Endothelial cell of umbilical vein (primary cell): ENCODE data around the gene TBX18. TPM values are rescaled to one million over a fixed set of nuclear protein-coding genes. Genes with fewer than 3 reads are reported as not detected.
A peak's percentile ranks its signal among the peaks of the same experiment; 100 is the strongest.

Experiments used
- BruUV-seq: library from RNA; stranded (reverse); fragments of 400-500 nt; replicated peaks from 2 replicates; lab custom pipeline; 2021; lab: Mats Ljungman, UMichigan
- CTCF ChIA-PET: fragments of 300-600, 350-600 bp; sonication (Branson Sonifier 250); formaldehyde crosslinking; loops from one replicate; lab custom pipeline; 2021; ENCODE audit warnings: antibody characterized with exemption, inconsistent platforms; lab: Charles Lee
- POLR2A ChIA-PET: fragments of 300-600, 350-600 bp; sonication (Branson Sonifier 250); formaldehyde crosslinking; loops from one replicate; lab custom pipeline; 2021; ENCODE audit warnings: antibody characterized with exemption, inconsistent platforms; lab: Charles Lee
- DNase-seq: peaks from one replicate; pipeline ENCODE4 v3.0.0-alpha.2; 2011; ENCODE audit warnings: low read depth, low spot score
- FAIRE-seq: peaks from 2 replicates; lab custom pipeline; 2011; peaks lifted over from hg19 to GRCh38; lab: Jason Lieb, UNC
- H2AFZ ChIP-seq: 2 replicates; pipeline ENCODE4 v1.6.0; 2012; ENCODE audit warnings: low read depth, low read length, control low read depth, inconsistent platforms
- H3K27ac ChIP-seq: 2 replicates; pipeline ENCODE4 v1.5.1; 2011; ENCODE audit warnings: low read depth, mild to moderate bottlenecking, control low read depth, low read length, moderate library complexity; ENCODE audit not compliant: insufficient read depth
- H3K27me3 ChIP-seq, 2 experiments: 2 replicates each; pipeline versions ENCODE4 v1.6.0 to v1.6.1; 2011; ENCODE audit warnings: low read length in 2 of 2, mixed read lengths in 1 of 2; ENCODE audit not compliant: control insufficient read depth in 2 of 2, insufficient read depth in 2 of 2
- H3K36me3 ChIP-seq, 2 experiments: 2 replicates in 1 of 2; 3 replicates in 1 of 2; pipeline ENCODE4 v1.5.1; 2011; ENCODE audit warnings: low read length in 2 of 2, mild to moderate bottlenecking in 1 of 2, moderate library complexity in 1 of 2; ENCODE audit not compliant: control insufficient read depth in 2 of 2, insufficient read depth in 2 of 2; ENCODE audit errors: extremely low read depth in 1 of 2
- H3K4me1 ChIP-seq: 3 replicates; pipeline ENCODE4 v1.5.1; 2011; ENCODE audit warnings: mild to moderate bottlenecking, low read length; ENCODE audit not compliant: control insufficient read depth, insufficient read depth; ENCODE audit errors: extremely low read depth
- H3K4me2 ChIP-seq: 2 replicates; pipeline ENCODE4 v1.6.1; 2011; ENCODE audit warnings: low read length, control low read depth, mixed read lengths; ENCODE audit not compliant: insufficient read depth
- H3K4me3 ChIP-seq, 3 experiments: fragments of 200-600 bp in 1 of 3; sonication (generic), shearing (Covaris generic) in 1 of 3; replicated peaks in 1 of 3; 2 replicates each; pipeline ENCODE4 v1.5.1; 2011 to 2016; ENCODE audit warnings: control low read depth in 3 of 3, low read length in 3 of 3, mild to moderate bottlenecking in 2 of 3, inconsistent platforms in 1 of 3, low read depth in 1 of 3, moderate library complexity in 1 of 3; ENCODE audit not compliant: insufficient read depth in 1 of 3
- H3K79me2 ChIP-seq: 2 replicates; pipeline ENCODE4 v1.6.0; 2012; ENCODE audit warnings: low read length, inconsistent platforms; ENCODE audit not compliant: control insufficient read depth, insufficient read depth
- H3K9ac ChIP-seq: replicated peaks from 2 replicates; pipeline ENCODE3; 2011; ENCODE audit warnings: low read length, control low read depth; ENCODE audit not compliant: insufficient read depth; ENCODE audit errors: extremely low read depth
- H3K9me1 ChIP-seq: replicated peaks from 3 replicates; pipeline ENCODE4 v1.6.0; 2011; ENCODE audit warnings: mild to moderate bottlenecking, low read length; ENCODE audit not compliant: control insufficient read depth, insufficient read depth; ENCODE audit errors: extremely low read depth
- H3K9me3 ChIP-seq: replicated peaks from 2 replicates; pipeline ENCODE4 v1.5.1; 2012; ENCODE audit warnings: low read length, inconsistent platforms; ENCODE audit not compliant: control insufficient read depth, insufficient read depth
- H4K20me1 ChIP-seq: replicated peaks from 2 replicates; pipeline ENCODE3; 2011; ENCODE audit warnings: mild to moderate bottlenecking, low read length; ENCODE audit not compliant: control insufficient read depth, insufficient read depth; ENCODE audit errors: extremely low read depth
- CTCF ChIP-seq, 2 donors: IDR thresholded peaks; 1 replicate in 1 of 2; 2 replicates in 1 of 2; pipeline ENCODE4 v1.5.1; 2011; ENCODE audit warnings: low read length in 2 of 2, mild to moderate bottlenecking in 2 of 2, moderate library complexity in 2 of 2, control low read depth in 1 of 2, inconsistent platforms in 1 of 2, low read depth in 1 of 2; ENCODE audit not compliant: insufficient read depth in 1 of 2; ENCODE audit errors: extremely low read depth in 1 of 2
- EZH2 ChIP-seq: IDR thresholded peaks from 2 replicates; pipeline ENCODE4 v1.6.1; 2012; ENCODE audit warnings: borderline replicate concordance, low read depth, mild to moderate bottlenecking, moderate library complexity, low read length, inconsistent platforms; ENCODE audit not compliant: severe bottlenecking
- FOS ChIP-seq: IDR thresholded peaks from 2 replicates; pipeline ENCODE4 v1.6.1; 2011; ENCODE audit warnings: mild to moderate bottlenecking, low read length, moderate library complexity, borderline replicate concordance; ENCODE audit not compliant: insufficient read depth
- GATA2 ChIP-seq: IDR thresholded peaks from 2 replicates; pipeline ENCODE4 v1.7.0; 2011; ENCODE audit warnings: low read depth, mild to moderate bottlenecking, moderate library complexity, mixed read lengths, low read length; ENCODE audit not compliant: insufficient read length, insufficient read depth
- JUN ChIP-seq: IDR thresholded peaks from 2 replicates; pipeline ENCODE4 v1.6.1; 2011; ENCODE audit warnings: borderline replicate concordance, low read depth; ENCODE audit not compliant: insufficient read length, insufficient read depth
- MAX ChIP-seq: IDR thresholded peaks from 2 replicates; pipeline ENCODE4 v1.6.1; 2011; ENCODE audit not compliant: insufficient read depth, insufficient read length
- MYC ChIP-seq: IDR thresholded peaks from one replicate; pipeline ENCODE4 v1.6.1; 2011; ENCODE audit warnings: mild to moderate bottlenecking, low read depth, low read length
- POLR2A ChIP-seq: IDR thresholded peaks from 2 replicates; pipeline ENCODE4 v1.6.1; 2012; ENCODE audit warnings: low read depth, mild to moderate bottlenecking, control low read depth, low read length
- POLR2AphosphoS5 ChIP-seq: IDR thresholded peaks from 2 replicates; pipeline ENCODE4 v1.6.1; 2012; ENCODE audit warnings: low read depth, mild to moderate bottlenecking, control low read depth, low read length, moderate library complexity; ENCODE audit not compliant: insufficient read depth
- dilution Hi-C: fragments of 300-500 bp; cut with MboI; formaldehyde crosslinking; loops from one replicate; pipeline ENCODE4 v1.15.0; 2019; ENCODE audit warnings: low sequenced_read_pairs; ENCODE audit not compliant: extremely low pct_ligation_motif_present
- intact Hi-C: fragments of 100-400 bp; cut with micrococcal nuclease; formaldehyde crosslinking; loops from one replicate; pipeline ENCODE4 v1.10.0; 2022
- polyA plus RNA-seq, 4 experiments: library from polyadenylated mRNA; depleted of rRNA in 3 of 4; stranded (reverse) in 3 of 4; unstranded in 1 of 4; fragments of >200 nt; gene quantifications; 2 replicates each; pipeline versions ENCODE4 v1.2.1 to v1.2.3, GENCODE V29; 2011 to 2012; ENCODE audit warnings: missing spikeins in 1 of 4
- total RNA-seq: library from RNA; stranded (reverse); gene quantifications from 2 replicates; pipeline ENCODE4 v1.2.3, GENCODE V29; 2021

Gene TBX18
- total and polyA plus RNA-seq, 2 donors (not counting 3 experiments of a cell fraction or from before 2014, with no cell fraction given), result 28.4 to 60.5 TPM

GRCh38 chr6:84645563-84646266 lies 118.7 kb downstream of the TBX18 start:
- ChIA-PET CTCF (interaction anchor here (0.9 to 3.8 kb wide), 10 partner anchors 12 to 223 kb away, joined by 3 to 21 read pairs (median 4); no protein-coding TSS in a partner anchor), POLR2A (no interaction called here)
- no peaks in the 10 kb centered on the region for H4K20me1 ChIP-seq
- dilution Hi-C loops, result loop anchor here (25.0 kb wide), 1 partner anchor 92 kb away; no protein-coding TSS in a partner anchor
- H3K27me3 ChIP-seq, result no peaks in the 10 kb centered on the region
- no peaks in the 10 kb centered on the region for H3K9me1 ChIP-seq
- peak; percentile 83 for DNase-seq
- peak overlapping the region; percentile 77 for H3K9ac ChIP-seq
- H3K79me2 ChIP-seq, result no peaks in the 10 kb centered on the region
- peak overlapping the region; percentile 99 for H3K4me2 ChIP-seq
- intact Hi-C loops, result loop anchor here (1.0 to 10.0 kb wide), 5 partner anchors 20 to 819 kb away; no protein-coding TSS in a partner anchor
- H3K9me3 ChIP-seq, result no peaks in the 10 kb centered on the region
- no peaks in the 10 kb centered on the region for H3K36me3 ChIP-seq
- H3K4me1 ChIP-seq, result peaks cover 57% of the 10 kb centered on the region
- no peak overlapping the region for H2AFZ ChIP-seq
- TSS peak; percentile 77 for BruUV-seq
- peak overlapping the region; percentile 97 for H3K27ac ChIP-seq
- peak; percentile 76 for FAIRE-seq
- peak overlapping the region in 2 of 3 experiments; percentile 21 to 57 for H3K4me3 ChIP-seq
- TF ChIP-seq FOS (peak; percentile 89), CTCF (IDR thresholded peaks at IDR 0.05; ENCODE audit: extremely low read depth in 1 of 2, insufficient read depth in 1 of 2, low read depth in 1 of 2, low read length in 2 of 2) (no peak), MAX (no peak), POLR2AphosphoS5 (peak; percentile 47), JUN (peak; percentile 79), MYC (no peak), GATA2 (peak; percentile 91), POLR2A (no peak), EZH2 (no peak)
